ENCODE results near the gene MFAP4.

MFAP4 gene

GRCh38 chr17:19336938-19337711, 49.9 kb downstream of the MFAP4 start:
- no peak for ATAC-seq
- no peak overlapping the region for H3K27ac Mint-ChIP-seq
- peaks cover 26% of the 10 kb centered on the region for H3K27me3 Mint-ChIP-seq
- H3K36me3 Mint-ChIP-seq (ENCODE audit: low read depth): no peaks in the 10 kb centered on the region
- H3K9me3 Mint-ChIP-seq: no peaks in the 10 kb centered on the region
- DNase-seq: no peak
- H3K4me3 Mint-ChIP-seq: no peak overlapping the region
- peaks cover 9% of the 10 kb centered on the region for H3K4me1 Mint-ChIP-seq

- no peak for ATAC-seq
- no peaks in the 10 kb centered on the region for H3K9me3 Mint-ChIP-seq
- peaks cover 8% of the 10 kb centered on the region for H3K4me1 Mint-ChIP-seq
- H3K4me3 Mint-ChIP-seq: no peak overlapping the region
- no peak overlapping the region for H3K27ac Mint-ChIP-seq
- no peak for DNase-seq
- no peaks in the 10 kb centered on the region for H3K36me3 Mint-ChIP-seq (ENCODE audit: low read depth)
- H3K27me3 Mint-ChIP-seq: peaks cover 19% of the 10 kb centered on the region
Measured at GRCh38 chr17:19335951-19336631, 50.9 kb downstream of the MFAP4 start.

GRCh38 chr17:19334331-19334730, 52.7 kb downstream of the MFAP4 start:
- peaks cover 4% of the 10 kb centered on the region for H3K4me1 Mint-ChIP-seq
- no peak for DNase-seq
- ATAC-seq: no peak
- H3K9me3 Mint-ChIP-seq: no peaks in the 10 kb centered on the region
- H3K36me3 Mint-ChIP-seq (ENCODE audit: low read depth): no peaks in the 10 kb centered on the region
- H3K4me3 Mint-ChIP-seq: no peak overlapping the region
- no peak overlapping the region for H3K27ac Mint-ChIP-seq
- H3K27me3 Mint-ChIP-seq: peaks cover 13% of the 10 kb centered on the region

GRCh38 chr17:19333736-19334290, 53.2 kb downstream of the MFAP4 start:
- DNase-seq (no peak), ATAC-seq (no peak)
- H3K27me3 Mint-ChIP-seq: peaks cover 13% of the 10 kb centered on the region

More at GRCh38 chr17:19333736-19334290, 53.2 kb downstream of the MFAP4 start:
- no peaks in the 10 kb centered on the region for H3K9me3 Mint-ChIP-seq
- no peak overlapping the region for H3K27ac Mint-ChIP-seq
- H3K4me1 Mint-ChIP-seq: peaks cover 4% of the 10 kb centered on the region
- H3K4me3 Mint-ChIP-seq: no peak overlapping the region
- no peaks in the 10 kb centered on the region for H3K36me3 Mint-ChIP-seq (ENCODE audit: low read depth)

All from activated naive CD8-positive, alpha-beta T cell treated with anti-CD3 and anti-CD28 coated beads, Interleukin-2, amount 50 U/mL, for 24 hours (primary cell).